Naive B cell (primary cell): Measurements from ENCODE around the gene NKX6-2. TPM values are rescaled to one million over a fixed set of nuclear protein-coding genes. Genes with fewer than 3 reads are reported as not detected.

Experiments used
- ATAC-seq, 2 donors: fragments of 150-1000 bp; cut with Tn5 transposase; 2 replicates each; pipeline ENCODE4 v1.10.0; 2021; ENCODE audit warnings: low read depth in 2 of 2, mild to moderate bottlenecking in 2 of 2, moderate library complexity in 2 of 2
- DNase-seq: peaks from one replicate; pipeline ENCODE4 v3.0.0; 2022
- H3K27ac Mint-ChIP-seq, 6 donors: one replicate each; pipeline ENCODE4 v1.8.0; 2020 to 2022; ENCODE audit warnings: mild to moderate bottlenecking in 6 of 6, mixed read lengths in 6 of 6, moderate library complexity in 5 of 6, inconsistent platforms in 2 of 6
- H3K27me3 Mint-ChIP-seq, 3 donors: one replicate each; pipeline ENCODE4 v1.8.0; 2021 to 2022; ENCODE audit warnings: mixed read lengths in 3 of 3, mild to moderate bottlenecking in 1 of 3
- H3K36me3 Mint-ChIP-seq, 2 donors: one replicate each; pipeline ENCODE4 v1.8.0; 2020 to 2022; ENCODE audit warnings: mixed read lengths in 2 of 2, inconsistent platforms in 1 of 2, mild to moderate bottlenecking in 1 of 2
- H3K4me1 Mint-ChIP-seq, 3 donors: one replicate each; pipeline ENCODE4 v1.8.0; 2020 to 2022; ENCODE audit warnings: mixed read lengths in 3 of 3, inconsistent platforms in 1 of 3, mild to moderate bottlenecking in 1 of 3, moderate library complexity in 1 of 3
- H3K4me3 Mint-ChIP-seq, 8 donors: one replicate each; pipeline ENCODE4 v1.8.0; 2020 to 2022; ENCODE audit warnings: mild to moderate bottlenecking in 8 of 8, mixed read lengths in 8 of 8, moderate library complexity in 8 of 8, inconsistent platforms in 2 of 8
- H3K9me3 Mint-ChIP-seq, 7 donors: one replicate each; pipeline ENCODE4 v1.8.0; 2020 to 2022; ENCODE audit warnings: mixed read lengths in 7 of 7, mild to moderate bottlenecking in 5 of 7, inconsistent platforms in 2 of 7, moderate library complexity in 1 of 7
- polyA plus RNA-seq, 6 donors: library from polyadenylated mRNA; unstranded; fragments of 300-500 nt; fragmentation: Illumina TruSeq; gene quantifications; one replicate each; pipeline ENCODE4 v1.2.3, GENCODE V29; 2021; ENCODE audit warnings: low read depth in 6 of 6

The NKX6-2 gene
- polyA plus RNA-seq, 6 donors from 2014 or later = 1.6 TPM; not detected in 4

GRCh38 chr10:132738454-132739224 is 47.3 kb downstream of the NKX6-2 start:
- Mint-ChIP-seq H3K4me1 (no peaks in the 10 kb centered on the region), H3K4me3 (no peak overlapping the region), H3K27ac (no peak overlapping the region), H3K36me3 (no peaks in the 10 kb centered on the region), H3K9me3 (no peaks in the 10 kb centered on the region), H3K27me3 (no peaks in the 10 kb centered on the region)
- DNase-seq (no peak), ATAC-seq (no peak)

- Mint-ChIP-seq H3K4me3 (no peak overlapping the region), H3K4me1 (no peaks in the 10 kb centered on the region), H3K27ac (peak overlapping the region in 1 of 6 donors; percentile 38), H3K9me3 (no peaks in the 10 kb centered on the region), H3K27me3 (no peaks in the 10 kb centered on the region), H3K36me3 (no peaks in the 10 kb centered on the region)
- DNase-seq (no peak), ATAC-seq (no peak)
Measured at GRCh38 chr10:132737390-132738048, 48.4 kb downstream of the NKX6-2 start.

- no peaks in the 10 kb centered on the region for H3K9me3 Mint-ChIP-seq
- peak overlapping the region in 1 of 6 donors; percentile 15 for H3K27ac Mint-ChIP-seq
- H3K4me1 Mint-ChIP-seq = no peaks in the 10 kb centered on the region
- DNase-seq (no peak), ATAC-seq (no peak)
- H3K36me3 Mint-ChIP-seq = no peaks in the 10 kb centered on the region
- no peaks in the 10 kb centered on the region for H3K27me3 Mint-ChIP-seq
- H3K4me3 Mint-ChIP-seq = no peak overlapping the region
Measured at GRCh38 chr10:132735923-132736391, 50.0 kb downstream of the NKX6-2 start.

GRCh38 chr10:132735341-132735775 is 50.6 kb downstream of the NKX6-2 start:
- no peaks in the 10 kb centered on the region for H3K36me3 Mint-ChIP-seq
- H3K9me3 Mint-ChIP-seq = no peaks in the 10 kb centered on the region
- H3K4me3 Mint-ChIP-seq = peak overlapping the region in 1 of 8 donors; percentile 63
- DNase-seq = no peak
- ATAC-seq = no peak
- no peaks in the 10 kb centered on the region for H3K27me3 Mint-ChIP-seq
- no peaks in the 10 kb centered on the region for H3K4me1 Mint-ChIP-seq
- H3K27ac Mint-ChIP-seq = peak overlapping the region in 1 of 6 donors; percentile 15

GRCh38 chr10:132733926-132734325 is 52.0 kb downstream of the NKX6-2 start:
- no peak overlapping the region for H3K4me3 Mint-ChIP-seq
- no peaks in the 10 kb centered on the region for H3K36me3 Mint-ChIP-seq
- ATAC-seq = no peak
- no peaks in the 10 kb centered on the region for H3K4me1 Mint-ChIP-seq
- no peaks in the 10 kb centered on the region for H3K9me3 Mint-ChIP-seq
- no peaks in the 10 kb centered on the region for H3K27me3 Mint-ChIP-seq
- no peak for DNase-seq
- no peak overlapping the region for H3K27ac Mint-ChIP-seq

Other genes with a start within 250 kb of the NKX6-2 start
- 1 to 10 TPM; 1.3 to 6.7 (median 2.1) TPM for gene INPP5A, start 248.4 kb downstream of the NKX6-2 start, polyA plus RNA-seq
- under 1 TPM in 1 of 6 donors, not detected in 5; 0.05 TPM for gene CFAP46, start 156.4 kb upstream of the NKX6-2 start, polyA plus RNA-seq